CD14-positive monocyte (primary cell): Measurements from ENCODE around the gene TRIM38. TPM values are rescaled to one million over a fixed set of nuclear protein-coding genes. Genes with fewer than 3 reads are reported as not detected.

Source experiments
- DNase-seq, 3 donors: peaks; one replicate each; pipeline ENCODE4 v3.0.0-alpha.2; 2011 to 2022
- H2AFZ ChIP-seq: 2 replicates; pipeline ENCODE4 v1.6.0; 2012; ENCODE audit warnings: mild to moderate bottlenecking, low read depth, low read length, inconsistent platforms; ENCODE audit not compliant: insufficient read depth, poor library complexity, severe bottlenecking
- H3K27ac ChIP-seq, 2 donors: 1 replicate in 1 of 2; 2 replicates in 1 of 2; pipeline ENCODE4 v1.5.1; 2012 to 2013; ENCODE audit warnings: low read length in 2 of 2, control low read depth in 1 of 2, inconsistent platforms in 1 of 2, low read depth in 1 of 2, mild to moderate bottlenecking in 1 of 2
- H3K27me3 ChIP-seq, 2 donors: one replicate each; pipeline versions ENCODE4 v1.6.0 to v1.6.1; 2011 to 2013; ENCODE audit warnings: low read length in 2 of 2; ENCODE audit not compliant: control insufficient read depth in 2 of 2, insufficient read depth in 2 of 2
- H3K36me3 ChIP-seq, 2 donors: replicated peaks in 1 of 2; 1 replicate in 1 of 2; 2 replicates in 1 of 2; pipeline versions ENCODE4 v1.5.1 to v1.6.1; 2012 to 2013; ENCODE audit warnings: low read length in 2 of 2, control low read depth in 1 of 2, inconsistent platforms in 1 of 2, mild to moderate bottlenecking in 1 of 2; ENCODE audit not compliant: insufficient read depth in 2 of 2, control insufficient read depth in 1 of 2
- H3K4me1 ChIP-seq, 2 donors: 1 replicate in 1 of 2; 2 replicates in 1 of 2; pipeline versions ENCODE4 v1.5.1 to v1.6.1; 2012 to 2013; ENCODE audit warnings: low read length in 2 of 2, control low read depth in 1 of 2, inconsistent platforms in 1 of 2, mild to moderate bottlenecking in 1 of 2, moderate library complexity in 1 of 2; ENCODE audit not compliant: insufficient read depth in 2 of 2, control insufficient read depth in 1 of 2
- H3K4me2 ChIP-seq: replicated peaks from 2 replicates; pipeline ENCODE3; 2012; ENCODE audit warnings: low read length, moderate library complexity, mild to moderate bottlenecking; ENCODE audit not compliant: poor library complexity, severe bottlenecking; ENCODE audit errors: extremely low read depth
- H3K4me3 ChIP-seq, 3 experiments: fragments of 200-600 bp in 1 of 3; sonication (generic) in 1 of 3; replicated peaks in 1 of 3; 1 replicate in 2 of 3; 2 replicates in 1 of 3; pipeline ENCODE4 v1.5.1; 2011 to 2013; ENCODE audit warnings: low read length in 3 of 3, mild to moderate bottlenecking in 3 of 3, control low read depth in 2 of 3, low read depth in 2 of 3, inconsistent platforms in 1 of 3, moderate library complexity in 1 of 3
- H3K79me2 ChIP-seq: 2 replicates; pipeline ENCODE4 v1.6.0; 2012; ENCODE audit warnings: mild to moderate bottlenecking, control low read depth, inconsistent platforms, low read length, moderate library complexity; ENCODE audit not compliant: insufficient read depth
- H3K9ac ChIP-seq: 2 replicates; pipeline ENCODE4 v1.6.0; 2017; ENCODE audit warnings: low read length, mild to moderate bottlenecking; ENCODE audit not compliant: insufficient read depth, poor library complexity, severe bottlenecking
- H3K9me3 ChIP-seq, 2 donors: replicated peaks in 1 of 2; 1 replicate in 1 of 2; 2 replicates in 1 of 2; pipeline versions ENCODE4 v1.5.1 to v1.6.1; 2012 to 2013; ENCODE audit warnings: low read length in 2 of 2, control low read depth in 1 of 2; ENCODE audit not compliant: control insufficient read depth in 1 of 2, insufficient read depth in 1 of 2
- H4K20me1 ChIP-seq: 2 replicates; pipeline ENCODE4 v1.6.0; 2012; ENCODE audit warnings: mild to moderate bottlenecking, low read length, control low read depth, moderate library complexity; ENCODE audit not compliant: insufficient read depth
- H3K27ac Mint-ChIP-seq, 7 donors: one replicate each; pipeline ENCODE4 v1.8.0; 2020; ENCODE audit warnings: mild to moderate bottlenecking in 7 of 7, mixed read lengths in 7 of 7, moderate library complexity in 6 of 7, inconsistent platforms in 2 of 7
- H3K27me3 Mint-ChIP-seq, 3 donors: one replicate each; pipeline ENCODE4 v1.8.0; 2021 to 2022; ENCODE audit warnings: low read depth in 3 of 3, mild to moderate bottlenecking in 3 of 3, mixed read lengths in 3 of 3, moderate library complexity in 3 of 3, inconsistent platforms in 1 of 3
- H3K36me3 Mint-ChIP-seq, 2 donors: one replicate each; pipeline ENCODE4 v1.8.0; 2020; ENCODE audit warnings: mixed read lengths in 2 of 2, inconsistent platforms in 1 of 2, mild to moderate bottlenecking in 1 of 2
- H3K4me1 Mint-ChIP-seq: one replicate; pipeline ENCODE4 v1.8.0; 2020; ENCODE audit warnings: mild to moderate bottlenecking, mixed read lengths
- H3K4me3 Mint-ChIP-seq, 2 donors: one replicate each; pipeline ENCODE4 v1.8.0; 2020; ENCODE audit warnings: mild to moderate bottlenecking in 2 of 2, mixed read lengths in 2 of 2, moderate library complexity in 1 of 2
- H3K9me3 Mint-ChIP-seq, 7 donors: one replicate each; pipeline ENCODE4 v1.8.0; 2020 to 2022; ENCODE audit warnings: mixed read lengths in 7 of 7, mild to moderate bottlenecking in 6 of 7, moderate library complexity in 6 of 7, inconsistent platforms in 2 of 7
- WGBS: methylation state at CpG from one replicate; pipeline ENCODE4 v1.1.5; 2013; ENCODE audit warnings: missing lambda C conversion rate; ENCODE audit not compliant: insufficient coverage; 5-methylcytosine and 5-hydroxymethylcytosine counted together
- intact Hi-C, 2 donors: fragments of 100-400 bp; cut with micrococcal nuclease; formaldehyde crosslinking; loops; one replicate each; pipeline versions ENCODE4 v1.15.0 to v1.15.1; 2023
- polyA plus RNA-seq, 3 donors: library from polyadenylated mRNA; depleted of rRNA in 1 of 3; unstranded in 2 of 3; stranded (reverse) in 1 of 3; fragments of 300-500 nt in 2 of 3; fragments of >200 nt in 1 of 3; fragmentation: Illumina TruSeq in 2 of 3; gene quantifications; 1 replicate in 2 of 3; 2 replicates in 1 of 3; pipeline ENCODE4 v1.2.3, GENCODE V29; 2012 to 2021
- TF ChIP-seq, protein P1 (sequence below): fragments of 200-600 bp; IDR thresholded peaks from one replicate; pipeline ENCODE4 v1.8.0; 2022; ENCODE audit warnings: antibody characterized with exemption, mild to moderate bottlenecking

TRIM38 gene
- polyA plus RNA-seq, 3 donors: 4.1 to 23.2 (median 8.0) TPM

GRCh38 chr6:26000366-26001144, 38.0 kb downstream of the TRIM38 start:
- no peak for DNase-seq
- Mint-ChIP-seq H3K27ac (peak overlapping the region in 1 of 7 donors; percentile 25), H3K4me1 (peaks cover 13% of the 10 kb centered on the region), H3K4me3 (no peak overlapping the region), H3K27me3 (peaks cover 0 to 4% (median 0%) of the 10 kb centered on the region in 3 donors), H3K9me3 (no peaks in the 10 kb centered on the region), H3K36me3 (peaks cover 30 to 36% of the 10 kb centered on the region in 2 donors)
- Histone ChIP-seq H3K4me3 (no peak overlapping the region), H3K27me3 (no peaks in the 10 kb centered on the region), H3K9ac (no peak overlapping the region), H3K4me1 (no peaks in the 10 kb centered on the region), H3K36me3 (peaks cover 0 to 21% of the 10 kb centered on the region in 2 donors), H3K9me3 (no peaks in the 10 kb centered on the region), H3K4me2 (no peak overlapping the region), H2AFZ (no peak overlapping the region), H4K20me1 (no peaks in the 10 kb centered on the region), H3K79me2 (no peaks in the 10 kb centered on the region), H3K27ac (no peak overlapping the region)
- intact Hi-C loops: loop anchor here in 1 of 2 donors (5.0 kb wide), 1 partner anchor 278 kb away; no protein-coding TSS in a partner anchor
- TF ChIP-seq, protein P1, sequence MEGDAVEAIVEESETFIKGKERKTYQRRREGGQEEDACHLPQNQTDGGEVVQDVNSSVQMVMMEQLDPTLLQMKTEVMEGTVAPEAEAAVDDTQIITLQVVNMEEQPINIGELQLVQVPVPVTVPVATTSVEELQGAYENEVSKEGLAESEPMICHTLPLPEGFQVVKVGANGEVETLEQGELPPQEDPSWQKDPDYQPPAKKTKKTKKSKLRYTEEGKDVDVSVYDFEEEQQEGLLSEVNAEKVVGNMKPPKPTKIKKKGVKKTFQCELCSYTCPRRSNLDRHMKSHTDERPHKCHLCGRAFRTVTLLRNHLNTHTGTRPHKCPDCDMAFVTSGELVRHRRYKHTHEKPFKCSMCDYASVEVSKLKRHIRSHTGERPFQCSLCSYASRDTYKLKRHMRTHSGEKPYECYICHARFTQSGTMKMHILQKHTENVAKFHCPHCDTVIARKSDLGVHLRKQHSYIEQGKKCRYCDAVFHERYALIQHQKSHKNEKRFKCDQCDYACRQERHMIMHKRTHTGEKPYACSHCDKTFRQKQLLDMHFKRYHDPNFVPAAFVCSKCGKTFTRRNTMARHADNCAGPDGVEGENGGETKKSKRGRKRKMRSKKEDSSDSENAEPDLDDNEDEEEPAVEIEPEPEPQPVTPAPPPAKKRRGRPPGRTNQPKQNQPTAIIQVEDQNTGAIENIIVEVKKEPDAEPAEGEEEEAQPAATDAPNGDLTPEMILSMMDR: no peak
- WGBS: 100% methylated on average over 5 of the region's 9 CpGs

DNA sequence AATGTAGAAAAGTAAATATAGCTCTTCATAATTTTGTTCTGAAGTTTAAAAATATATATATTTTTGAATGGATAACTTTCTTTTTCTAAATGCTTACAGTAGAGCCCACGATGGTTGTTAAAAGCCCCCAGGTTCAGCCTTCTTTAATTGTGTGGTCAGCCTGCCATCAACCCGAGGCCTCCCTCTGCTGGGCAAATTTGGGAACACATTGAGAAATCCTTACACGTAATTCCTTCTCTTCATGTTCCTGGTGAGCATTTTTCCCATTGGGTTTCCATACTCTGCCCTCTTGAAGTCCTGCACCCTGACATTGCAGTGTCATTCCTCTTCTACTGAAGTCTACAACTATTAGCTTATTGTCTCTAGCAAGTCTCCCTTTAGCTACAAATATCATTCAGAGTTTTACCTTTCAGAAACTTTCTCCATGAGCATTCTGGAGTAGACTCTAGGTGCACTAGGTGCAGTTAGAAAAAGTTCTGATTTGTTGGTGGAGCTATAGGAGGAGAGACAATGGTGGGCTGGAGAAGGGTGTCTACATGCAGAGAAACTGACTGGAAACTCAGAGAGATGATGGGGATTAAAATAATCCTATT, 40.6 kb downstream of the TRIM38 start:
- H3K9ac ChIP-seq: no peak overlapping the region
- 7% methylated on average over 3 of the region's 3 CpGs for WGBS
- H3K36me3 Mint-ChIP-seq: peaks cover 25 to 31% of the 10 kb centered on the region in 2 donors

More for the DNA sequence above, 40.6 kb downstream of the TRIM38 start:
- H3K27ac ChIP-seq: no peak overlapping the region
- H3K4me3 ChIP-seq: no peak overlapping the region
- H3K4me1 ChIP-seq: no peaks in the 10 kb centered on the region
- no peaks in the 10 kb centered on the region for H3K9me3 ChIP-seq
- peaks cover 0 to 4% (median 0%) of the 10 kb centered on the region in 3 donors for H3K27me3 Mint-ChIP-seq
- intact Hi-C loops: loop anchor here in 1 of 2 donors (5.0 kb wide), 1 partner anchor 281 kb away; no protein-coding TSS in a partner anchor
- H3K27ac Mint-ChIP-seq: no peak overlapping the region
- H2AFZ ChIP-seq: peak overlapping the region; percentile 15
- H4K20me1 ChIP-seq: no peaks in the 10 kb centered on the region
- H3K4me2 ChIP-seq: no peak overlapping the region
- no peaks in the 10 kb centered on the region for H3K79me2 ChIP-seq
- H3K36me3 ChIP-seq: peaks cover 0 to 14% of the 10 kb centered on the region in 2 donors
- H3K27me3 ChIP-seq: no peaks in the 10 kb centered on the region
- H3K4me1 Mint-ChIP-seq: peaks cover 24% of the 10 kb centered on the region
- H3K4me3 Mint-ChIP-seq: no peak overlapping the region
- peaks cover 0 to 2% (median 0%) of the 10 kb centered on the region in 7 donors for H3K9me3 Mint-ChIP-seq
- DNase-seq: peak; percentile 30 to 57 (median 53)
- TF ChIP-seq, protein P1: peak; percentile 95
